Testis (tissue), 3 donors: ENCODE results near the gene NACC2. TPM values are rescaled to one million over a fixed set of nuclear protein-coding genes. Genes with fewer than 3 reads are reported as not detected.

Experiments
- DNase-seq: peaks from one replicate; pipeline ENCODE4 v3.0.0-alpha.2; 2019
- H3K27ac ChIP-seq, 2 donors: fragments of 200-600 bp; sonication (generic); one replicate each; pipeline ENCODE4 v1.5.1; 2019
- H3K27me3 ChIP-seq: fragments of 200-600 bp; sonication (generic); one replicate; pipeline ENCODE4 v1.5.1; 2019
- H3K36me3 ChIP-seq: fragments of 200-600 bp; sonication (generic); one replicate; pipeline ENCODE4 v1.5.1; 2017; ENCODE audit warnings: low read depth; ENCODE audit errors: missing control alignments
- H3K4me1 ChIP-seq: fragments of 200-600 bp; sonication (generic); one replicate; pipeline ENCODE4 v1.5.1; 2019
- H3K4me3 ChIP-seq, 2 donors: fragments of 200-600 bp; sonication (generic); one replicate each; pipeline ENCODE4 v1.5.1; 2017 to 2019
- H3K9me3 ChIP-seq: fragments of 200-600 bp; sonication (generic); one replicate; pipeline ENCODE4 v1.5.1; 2017
- CTCF ChIP-seq, 3 experiments: fragments of 450-650 bp in 2 of 3; fragments of 200-600 bp in 1 of 3; sonication (generic) in 1 of 3; IDR thresholded peaks; one replicate each; pipeline ENCODE4 v1.5.1; 2016 to 2019; ENCODE audit warnings: antibody characterized with exemption in 3 of 3, mild to moderate bottlenecking in 2 of 3, moderate library complexity in 1 of 3
- POLR2A ChIP-seq: fragments of 450-650 bp; IDR thresholded peaks from one replicate; pipeline ENCODE4 v1.6.1; 2017; ENCODE audit warnings: antibody characterized with exemption, mild to moderate bottlenecking, moderate library complexity
- WGBS, 2 donors: methylation state at CpG; one replicate each; pipeline ENCODE4 v1.1.5; 2018; 5-methylcytosine and 5-hydroxymethylcytosine counted together
- intact Hi-C: fragments of 100-400 bp; cut with DNase I; formaldehyde crosslinking; loops from one replicate; pipeline ENCODE4 v1.15.1; 2023; ENCODE audit warnings: low total_unique reads
- polyA plus RNA-seq: library from polyadenylated mRNA; stranded (reverse); fragments of 350-450 nt; fragmentation: Illumina TruSeq; extraction: RNeasy Lipid Tissue Mini Kit (QIAGEN cat#74804); gene quantifications from one replicate; pipeline ENCODE4 v1.2.3, GENCODE V29; 2014; ENCODE audit warnings: low read depth, low replicate concordance; ENCODE audit not compliant: insufficient read depth
- total RNA-seq, 2 donors: library from RNA; depleted of rRNA; stranded (reverse); fragments of >200 nt; gene quantifications; one replicate each; pipeline ENCODE4 v1.2.3, GENCODE V29; 2016

NACC2 gene
- total and polyA plus RNA-seq, 3 donors from 2014 or later = 29.3 to 49.7 (median 49.5) TPM

GRCh38 chr9:136017289-136018190 lies 77.5 kb downstream of the NACC2 start:
- Histone ChIP-seq H3K9me3 (no peaks in the 10 kb centered on the region), H3K27me3 (no peaks in the 10 kb centered on the region), H3K27ac (no peak overlapping the region), H3K4me1 (peaks cover 6% of the 10 kb centered on the region), H3K36me3 (no peaks in the 10 kb centered on the region), H3K4me3 (no peak overlapping the region)
- intact Hi-C loops = no loop called here
- TF ChIP-seq CTCF (IDR thresholded peaks at IDR 0.05) (no peak), POLR2A (no peak)
- WGBS, 2 donors = 96% methylated on average over 7 to 15 of the region's 27 CpGs
- no peak for DNase-seq

- Histone ChIP-seq H3K4me3 (no peak overlapping the region), H3K36me3 (no peaks in the 10 kb centered on the region), H3K27me3 (no peaks in the 10 kb centered on the region), H3K9me3 (no peaks in the 10 kb centered on the region), H3K4me1 (peaks cover 14% of the 10 kb centered on the region), H3K27ac (no peak overlapping the region)
- DNase-seq = no peak
- TF ChIP-seq POLR2A (no peak), CTCF (IDR thresholded peaks at IDR 0.05) (no peak)
- WGBS, 2 donors = 90 to 93% methylated on average over 14 to 22 of the region's 23 CpGs
- intact Hi-C loops = no loop called here
Observed at GRCh38 chr9:136016572-136017288, 78.4 kb downstream of the NACC2 start.

GRCh38 chr9:136015656-136016571 lies 79.2 kb downstream of the NACC2 start:
- TF ChIP-seq CTCF (IDR thresholded peaks at IDR 0.05) = no peak
- TF ChIP-seq POLR2A = no peak
- Histone ChIP-seq H3K27ac (no peak overlapping the region), H3K9me3 (no peaks in the 10 kb centered on the region), H3K4me3 (no peak overlapping the region), H3K4me1 (peaks cover 17% of the 10 kb centered on the region), H3K27me3 (no peaks in the 10 kb centered on the region), H3K36me3 (no peaks in the 10 kb centered on the region)
- DNase-seq = no peak
- 87 to 90% methylated on average over 25 to 28 of the region's 28 CpGs for WGBS, 2 donors
- intact Hi-C loops = no loop called here

GRCh38 chr9:136014924-136015633 lies 80.0 kb downstream of the NACC2 start:
- H3K27me3 ChIP-seq = no peaks in the 10 kb centered on the region
- intact Hi-C loops = no loop called here
- no peaks in the 10 kb centered on the region for H3K9me3 ChIP-seq
- WGBS, 2 donors = 87 to 88% methylated on average over 8 to 16 of the region's 19 CpGs
- peaks cover 19% of the 10 kb centered on the region for H3K4me1 ChIP-seq
- no peak overlapping the region for H3K27ac ChIP-seq
- no peaks in the 10 kb centered on the region for H3K36me3 ChIP-seq
- DNase-seq = no peak
- no peak for TF ChIP-seq POLR2A
- no peak for TF ChIP-seq CTCF (IDR thresholded peaks at IDR 0.05)
- no peak overlapping the region for H3K4me3 ChIP-seq
